Activated naive CD8-positive, alpha-beta T cell treated with anti-CD3 and anti-CD28 coated beads, Interleukin-2, amount 50 U/mL, for 16 hours (primary cell): Measurements from ENCODE around the gene RALGPS1.

Experiments used
- DNase-seq: peaks from one replicate; pipeline ENCODE4 v3.0.0-alpha.2; 2020; ENCODE audit warnings: low read depth, low spot score

The RALGPS1 gene

GRCh38 chr9:127185931-127186781 lies 271.6 kb downstream of the RALGPS1 start:
- DNase-seq: no peak

GRCh38 chr9:127186806-127187205 lies 272.2 kb downstream of the RALGPS1 start:
- no peak for DNase-seq

GRCh38 chr9:127187231-127187956 lies 272.8 kb downstream of the RALGPS1 start:
- no peak for DNase-seq

GRCh38 chr9:127188396-127188795 lies 273.8 kb downstream of the RALGPS1 start:
- DNase-seq: no peak

- DNase-seq: no peak
These were observed 275.0 kb downstream of the RALGPS1 start for GRCh38 chr9:127189628-127190027.

- DNase-seq: no peak
These were observed 278.2 kb downstream of the RALGPS1 start for GRCh38 chr9:127192744-127193143.

- no peak for DNase-seq
These were observed 278.9 kb downstream of the RALGPS1 start for GRCh38 chr9:127193483-127193882.

GRCh38 chr9:127194881-127195713 lies 280.5 kb downstream of the RALGPS1 start:
- DNase-seq: no peak

- DNase-seq: no peak
These were observed 281.6 kb downstream of the RALGPS1 start for GRCh38 chr9:127195976-127196825.

GRCh38 chr9:127196826-127197145 lies 282.2 kb downstream of the RALGPS1 start:
- no peak for DNase-seq

- DNase-seq: no peak
These were observed 282.7 kb downstream of the RALGPS1 start for GRCh38 chr9:127197186-127197860.

GRCh38 chr9:127197861-127198430 lies 283.4 kb downstream of the RALGPS1 start:
- DNase-seq: no peak

GRCh38 chr9:127198587-127198986 lies 284.0 kb downstream of the RALGPS1 start:
- no peak for DNase-seq

GRCh38 chr9:127199001-127199791 lies 284.6 kb downstream of the RALGPS1 start:
- DNase-seq: peak; percentile 49

- no peak for DNase-seq
These were observed 285.7 kb downstream of the RALGPS1 start for GRCh38 chr9:127200106-127200862.

- DNase-seq: no peak
These were observed 286.5 kb downstream of the RALGPS1 start for GRCh38 chr9:127201071-127201541.

GRCh38 chr9:127201731-127202130 lies 287.1 kb downstream of the RALGPS1 start:
- no peak for DNase-seq

- no peak for DNase-seq
These were observed 288.0 kb downstream of the RALGPS1 start for GRCh38 chr9:127202461-127203169.
